HAP-1 (cell line): Measurements from ENCODE around the gene MAN1C1.

ENCODE experiments used
- DNase-seq, 2 experiments: peaks; one replicate each; pipeline ENCODE4 v3.0.0-alpha.2; 2016 to 2020; ENCODE audit warnings: low spot score in 2 of 2
- H3K27me3 ChIP-seq: fragments of 250-450 bp; sonication (Bioruptor Pico); 2 replicates; pipeline ENCODE4 v1.5.1; 2020; ENCODE audit warnings: low read depth, mild to moderate bottlenecking, moderate library complexity
- H3K36me3 ChIP-seq: fragments of 250-450 bp; sonication (Bioruptor Pico); replicated peaks from 2 replicates; pipeline ENCODE4 v1.5.1; 2020; ENCODE audit warnings: mild to moderate bottlenecking
- H3K4me1 ChIP-seq: fragments of 250-450 bp; sonication (Bioruptor Pico); 2 replicates; pipeline ENCODE4 v1.5.1; 2020; ENCODE audit warnings: mild to moderate bottlenecking
- H3K4me3 ChIP-seq: fragments of 250-450 bp; sonication (Bioruptor Pico); 2 replicates; pipeline ENCODE4 v1.5.1; 2020; ENCODE audit warnings: mild to moderate bottlenecking, moderate library complexity
- H3K9me3 ChIP-seq: fragments of 250-450 bp; sonication (Bioruptor Pico); 2 replicates; pipeline ENCODE4 v1.5.1; 2020; ENCODE audit warnings: mild to moderate bottlenecking, moderate library complexity
- in situ Hi-C: fragments of 300-500 bp; cut with MboI; formaldehyde crosslinking; loops from 3 replicates; pipeline ENCODE4 v1.14.3; 2020; ENCODE audit warnings: low sequenced_read_pairs, inconsistent platforms, mixed read lengths

MAN1C1 gene

DNA sequence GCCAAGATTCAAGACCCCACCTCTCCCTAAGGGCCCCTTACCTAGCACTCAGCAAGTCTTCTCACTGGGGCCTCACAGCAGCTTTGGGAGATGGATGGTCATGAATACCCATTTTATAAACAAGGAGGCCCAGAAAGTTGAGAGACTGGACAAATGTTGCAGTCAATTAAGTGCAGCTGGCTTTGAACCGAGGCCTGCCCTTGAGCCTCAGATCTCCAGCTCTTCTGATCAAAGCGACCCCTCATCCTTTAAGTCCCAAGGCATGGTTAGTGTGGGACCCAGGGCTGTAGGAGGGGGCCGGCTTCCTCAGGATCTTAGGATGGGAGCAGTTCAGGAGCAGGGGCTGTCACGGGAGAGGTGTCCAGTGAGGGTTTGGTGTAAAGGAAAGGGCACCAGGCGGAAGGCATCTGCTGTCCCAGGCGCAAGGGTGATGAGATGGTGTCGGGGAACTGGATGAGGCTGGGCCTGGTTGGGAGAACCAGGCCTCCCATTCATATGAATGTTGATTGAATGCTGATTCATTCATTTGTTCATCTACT lies 198.0 kb downstream of the MAN1C1 start:
- Histone ChIP-seq H3K4me1 (peaks cover 7% of the 10 kb centered on the region), H3K4me3 (no peak overlapping the region), H3K9me3 (no peaks in the 10 kb centered on the region), H3K36me3 (peaks cover 23% of the 10 kb centered on the region), H3K27me3 (no peaks in the 10 kb centered on the region)
- in situ Hi-C loops = loop anchor here (10.0 to 25.0 kb wide), 2 partner anchors 402 to 570 kb away; partner anchors contain the start of genes RHCE and RSRP1
- no peak for DNase-seq

DNA sequence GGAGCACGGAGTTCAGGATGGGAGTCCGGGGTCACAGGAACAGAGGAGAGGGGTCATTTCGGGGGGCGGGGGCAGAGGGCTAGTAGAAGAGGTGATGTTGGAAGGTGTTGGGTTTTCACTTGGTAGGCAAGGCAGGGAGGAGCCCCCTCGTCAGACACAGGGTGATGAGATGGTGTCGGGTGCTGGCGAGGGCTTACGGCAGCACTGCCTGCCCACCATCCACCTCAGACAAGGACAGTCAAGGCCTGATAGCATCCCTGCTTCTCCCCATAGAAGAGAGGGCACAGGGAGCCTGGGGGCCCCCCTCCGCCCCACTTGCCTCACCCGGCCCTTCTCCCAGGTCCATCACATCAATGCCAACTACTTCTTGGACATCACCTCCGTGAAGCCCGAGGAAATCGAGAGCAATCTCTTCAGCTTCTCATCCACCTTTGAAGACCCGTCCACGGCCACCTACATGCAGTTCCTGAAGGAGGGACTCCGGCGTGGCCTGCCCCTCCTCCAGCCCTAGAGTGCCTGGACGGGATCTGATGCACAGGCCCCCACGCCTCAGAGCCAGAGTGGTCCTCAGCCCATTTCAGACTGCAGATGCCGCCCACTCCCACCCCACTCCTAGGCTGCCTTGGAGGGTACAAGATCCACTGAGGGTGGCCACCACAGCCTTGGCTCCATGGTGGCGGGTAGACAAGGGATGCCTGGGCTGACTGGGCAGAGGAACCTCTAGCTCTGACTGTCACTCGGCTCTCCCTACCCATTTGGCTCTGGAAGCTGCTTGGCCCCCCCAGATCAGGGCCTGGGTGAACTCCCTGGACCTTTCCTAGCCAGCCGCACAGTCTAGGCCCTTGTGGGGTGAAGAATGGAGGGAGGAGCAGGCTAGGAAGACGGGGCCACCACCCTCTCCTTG lies 198.9 kb downstream of the MAN1C1 start:
- in situ Hi-C loops = loop anchor here (10.0 to 25.0 kb wide), 2 partner anchors 403 to 571 kb away; partner anchors contain the start of genes RHCE and RSRP1
- no peaks in the 10 kb centered on the region for H3K9me3 ChIP-seq
- peaks cover 7% of the 10 kb centered on the region for H3K4me1 ChIP-seq
- peaks cover 15% of the 10 kb centered on the region for H3K36me3 ChIP-seq
- no peak for DNase-seq
- no peak overlapping the region for H3K4me3 ChIP-seq
- no peaks in the 10 kb centered on the region for H3K27me3 ChIP-seq

DNA sequence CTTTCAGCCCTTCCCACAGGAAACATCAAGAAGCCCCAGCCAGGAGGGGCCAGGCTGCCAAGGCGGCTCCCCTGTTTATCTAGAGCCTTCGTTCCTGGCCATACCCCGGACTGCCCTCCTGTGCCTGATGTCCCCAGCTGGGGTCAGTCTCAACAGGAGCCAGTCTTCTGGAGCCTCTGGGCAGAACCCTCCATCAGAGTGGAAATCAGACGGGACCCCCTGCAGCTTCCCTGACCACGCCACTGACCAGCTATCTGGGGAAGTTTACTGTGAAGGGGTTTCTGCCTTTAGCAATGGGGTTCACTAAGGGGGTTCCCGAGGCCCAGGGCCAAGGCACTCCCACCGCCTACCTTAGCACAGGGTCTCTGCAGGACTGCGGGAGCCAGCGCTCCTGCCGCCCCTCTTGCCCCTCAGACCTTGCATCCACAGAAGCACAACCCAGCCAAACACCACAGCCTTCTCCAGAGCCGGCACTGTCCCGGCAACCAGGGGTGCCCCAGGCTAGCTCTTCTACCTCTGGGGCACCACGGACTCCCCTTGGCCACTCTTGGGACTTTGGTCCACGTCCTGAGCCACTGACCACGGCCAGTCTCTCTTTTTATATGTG lies 199.6 kb downstream of the MAN1C1 start:
- Histone ChIP-seq H3K4me1 (peaks cover 11% of the 10 kb centered on the region), H3K36me3 (peaks cover 12% of the 10 kb centered on the region), H3K27me3 (no peaks in the 10 kb centered on the region), H3K9me3 (no peaks in the 10 kb centered on the region), H3K4me3 (no peak overlapping the region)
- no peak for DNase-seq
- in situ Hi-C loops = loop anchor here (10.0 to 25.0 kb wide), 2 partner anchors 404 to 571 kb away; partner anchors contain the start of genes RHCE and RSRP1

DNA sequence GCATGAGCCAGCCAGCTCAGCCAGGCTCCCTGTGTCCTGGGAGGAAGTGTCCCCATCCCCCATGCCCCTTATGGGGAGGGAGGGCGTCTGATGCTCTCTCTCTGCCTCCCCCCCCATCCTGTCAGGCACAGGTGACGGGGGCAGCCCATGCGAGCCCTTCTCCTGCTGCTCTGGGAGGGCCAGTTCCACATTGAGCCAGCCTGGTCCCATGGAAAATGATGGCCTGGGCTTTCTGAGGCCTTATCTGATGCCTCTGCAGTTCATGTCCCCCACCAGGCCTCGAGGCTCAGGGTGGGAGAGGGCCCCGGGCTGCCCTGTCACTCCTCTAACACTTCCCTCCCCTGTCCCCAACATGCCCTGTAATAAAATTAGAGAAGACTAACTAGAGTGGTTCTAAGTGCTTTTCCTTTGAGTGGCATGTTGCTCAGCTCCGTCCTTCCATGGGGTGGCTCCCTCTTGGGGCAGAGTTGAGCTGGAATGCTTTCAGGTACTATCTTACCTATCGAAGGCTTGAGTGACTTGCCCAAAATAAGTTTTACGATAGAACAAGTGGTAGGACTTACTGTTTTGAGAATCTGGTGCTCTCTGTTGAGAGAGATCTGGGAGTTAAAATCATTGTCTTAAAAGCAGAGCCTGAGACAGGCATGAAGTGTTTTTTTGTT lies 201.4 kb downstream of the MAN1C1 start:
- no peak overlapping the region for H3K4me3 ChIP-seq
- H3K9me3 ChIP-seq = no peaks in the 10 kb centered on the region
- H3K4me1 ChIP-seq = peaks cover 17% of the 10 kb centered on the region
- in situ Hi-C loops = loop anchor here (10.0 to 25.0 kb wide), 2 partner anchors 406 to 573 kb away; partner anchors contain the start of genes RHCE and RSRP1
- DNase-seq = no peak
- H3K36me3 ChIP-seq = peaks cover 7% of the 10 kb centered on the region
- H3K27me3 ChIP-seq = no peaks in the 10 kb centered on the region

DNA sequence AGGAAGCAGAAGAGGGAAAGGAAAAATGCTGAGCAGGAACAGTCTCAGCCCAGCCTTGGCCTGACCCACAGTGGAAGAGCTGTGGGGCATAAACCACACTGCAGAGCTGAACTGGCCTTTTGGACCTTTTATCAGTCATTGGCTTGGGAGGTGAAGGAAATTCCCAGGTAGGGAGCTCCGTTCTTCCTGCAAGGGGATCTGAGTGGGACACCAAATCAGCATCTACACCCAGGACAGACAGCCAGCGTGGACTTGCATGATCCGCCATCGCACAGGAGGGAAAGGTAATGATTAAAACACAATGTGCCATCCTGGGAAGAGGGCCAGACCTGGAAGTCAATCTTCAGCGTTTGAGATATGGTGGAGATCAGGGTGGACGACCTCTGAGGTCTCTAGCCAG lies 202.0 kb downstream of the MAN1C1 start:
- DNase-seq = no peak
- peaks cover 17% of the 10 kb centered on the region for H3K4me1 ChIP-seq
- H3K4me3 ChIP-seq = peak overlapping the region; percentile 87; the same call in 1 of the 2 replicates
- H3K27me3 ChIP-seq = no peaks in the 10 kb centered on the region
- H3K36me3 ChIP-seq = peaks cover 7% of the 10 kb centered on the region
- H3K9me3 ChIP-seq = no peaks in the 10 kb centered on the region
- in situ Hi-C loops = loop anchor here (10.0 to 25.0 kb wide), 2 partner anchors 406 to 574 kb away; partner anchors contain the start of genes RHCE and RSRP1

DNA sequence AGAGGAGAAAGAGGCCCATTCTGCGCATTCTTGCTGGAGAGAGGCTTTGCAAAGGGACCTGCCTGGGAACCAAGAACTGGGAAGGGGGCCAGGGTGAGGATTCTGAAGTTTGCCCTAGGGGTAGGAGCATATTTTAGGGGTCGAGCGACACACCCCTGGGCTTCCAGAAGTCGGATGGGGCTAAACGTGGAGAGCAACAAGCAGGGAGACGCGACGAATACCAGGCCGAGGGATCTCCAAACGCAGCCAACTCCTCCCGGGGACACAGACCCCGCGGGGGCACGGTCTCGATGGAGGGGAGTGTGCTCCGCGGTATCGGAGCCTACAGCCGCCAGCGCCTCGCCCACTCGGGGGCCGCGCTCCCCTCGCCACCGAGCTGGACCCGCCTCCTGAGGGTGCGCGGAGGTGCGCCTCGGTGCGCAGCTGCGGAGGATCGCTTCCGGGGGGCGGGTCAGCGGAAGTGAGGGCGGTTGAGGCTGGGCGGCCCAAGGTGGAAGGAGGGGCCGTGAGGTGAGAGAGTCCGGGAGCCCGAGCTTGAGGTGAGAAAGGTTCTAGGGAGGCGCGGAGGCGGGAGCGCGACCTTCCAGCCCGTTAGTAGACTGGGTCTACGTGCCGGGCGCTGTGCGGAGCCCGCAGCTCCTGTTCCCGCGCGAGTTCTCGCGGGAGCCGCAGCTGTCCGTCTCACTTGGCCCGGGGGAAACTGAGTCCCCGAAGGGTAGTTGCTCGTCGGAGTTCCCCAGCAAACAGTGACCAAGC lies 203.1 kb downstream of the MAN1C1 start, which contains the start of gene MTFR1L:
TSS of gene MTFR1L (plus strand) at position 464 of the 756 bp plus-strand sequence. CDS start 3,151 bp downstream, outside the sequence.
- Histone ChIP-seq H3K27me3 (no peaks in the 10 kb centered on the region), H3K4me1 (peaks cover 17% of the 10 kb centered on the region), H3K9me3 (no peaks in the 10 kb centered on the region), H3K36me3 (peaks cover 13% of the 10 kb centered on the region), H3K4me3 (peak within 1 kb of the TSS; percentile 87)
- in situ Hi-C loops = loop anchor here (10.0 to 25.0 kb wide), 2 partner anchors 407 to 575 kb away; partner anchors contain the start of genes RHCE and RSRP1
- peak; percentile 75 to 94 for DNase-seq

DNA sequence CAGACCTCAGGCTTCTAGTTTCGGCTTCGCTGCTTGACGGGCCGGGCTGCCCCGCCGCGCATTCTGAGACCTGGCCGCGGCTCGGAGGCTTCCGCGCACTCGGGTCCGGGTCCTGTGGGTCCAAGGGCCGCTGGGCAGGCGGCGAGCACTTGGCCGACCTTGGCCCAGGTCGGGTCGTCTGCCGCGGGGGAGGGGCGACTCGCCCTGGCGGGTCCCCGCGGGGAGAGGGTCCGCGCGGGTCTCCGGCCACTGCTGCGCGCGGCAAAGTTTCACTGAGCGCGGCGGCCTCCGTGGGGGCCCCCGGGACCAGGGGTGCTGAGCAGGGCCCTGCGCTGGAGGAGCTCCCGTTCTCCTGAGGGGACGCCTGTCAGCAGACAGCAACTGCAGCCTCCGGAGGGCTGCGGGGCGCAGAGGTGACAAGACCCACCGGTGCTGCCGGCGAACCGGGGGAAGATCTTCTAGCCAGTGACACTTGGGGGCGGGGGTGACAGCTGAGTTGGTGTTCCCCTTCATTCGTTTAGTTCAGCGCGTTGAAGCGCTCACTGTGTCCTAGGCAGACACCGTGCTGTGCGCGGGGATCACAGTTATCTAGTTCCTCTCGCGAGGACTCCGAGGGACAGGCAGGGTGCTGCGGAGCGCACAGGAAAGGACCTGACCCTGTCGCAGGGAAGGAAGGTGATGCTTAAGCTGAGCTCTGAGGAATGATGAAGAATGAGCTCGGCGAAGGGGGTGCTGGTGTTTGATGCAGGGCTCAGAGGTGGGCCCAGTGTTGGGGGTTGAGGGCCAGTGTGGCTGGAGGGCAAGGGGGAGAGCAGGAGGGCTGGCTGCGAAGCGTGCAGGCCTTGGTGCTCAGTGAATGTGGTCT lies 203.9 kb downstream of the MAN1C1 start:
- Histone ChIP-seq H3K27me3 (no peaks in the 10 kb centered on the region), H3K9me3 (no peaks in the 10 kb centered on the region), H3K4me1 (peaks cover 17% of the 10 kb centered on the region), H3K36me3 (peaks cover 13% of the 10 kb centered on the region), H3K4me3 (peak overlapping the region; percentile 87)
- peak; percentile 66 to 75 for DNase-seq
- in situ Hi-C loops = loop anchor here (25.0 kb wide), 1 partner anchor 408 kb away; the partner anchor contains the start of gene RHCE

DNA sequence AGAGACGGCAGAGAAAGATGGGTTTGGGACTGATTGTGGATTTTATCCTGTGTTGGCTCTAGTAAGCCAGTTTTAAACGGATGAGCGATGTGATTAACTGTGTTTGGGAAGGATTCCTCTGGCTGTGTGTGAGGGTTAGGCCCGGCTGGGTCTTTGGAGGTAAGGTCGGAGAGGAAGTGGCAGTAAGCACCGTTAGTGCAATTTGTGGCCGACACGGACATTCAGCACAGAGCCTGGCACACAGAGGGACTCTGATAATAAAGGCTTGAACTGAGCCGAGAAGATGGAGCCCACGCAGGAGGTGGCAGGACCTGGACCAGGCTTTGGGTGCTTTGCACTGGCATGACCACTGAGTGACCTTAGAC lies 204.5 kb downstream of the MAN1C1 start:
- peaks cover 13% of the 10 kb centered on the region for H3K36me3 ChIP-seq
- no peaks in the 10 kb centered on the region for H3K27me3 ChIP-seq
- H3K4me1 ChIP-seq = peaks cover 17% of the 10 kb centered on the region
- H3K4me3 ChIP-seq = peak overlapping the region; percentile 87
- H3K9me3 ChIP-seq = no peaks in the 10 kb centered on the region
- no peak for DNase-seq
- in situ Hi-C loops = loop anchor here (25.0 kb wide), 1 partner anchor 409 kb away; the partner anchor contains the start of gene RHCE

DNA sequence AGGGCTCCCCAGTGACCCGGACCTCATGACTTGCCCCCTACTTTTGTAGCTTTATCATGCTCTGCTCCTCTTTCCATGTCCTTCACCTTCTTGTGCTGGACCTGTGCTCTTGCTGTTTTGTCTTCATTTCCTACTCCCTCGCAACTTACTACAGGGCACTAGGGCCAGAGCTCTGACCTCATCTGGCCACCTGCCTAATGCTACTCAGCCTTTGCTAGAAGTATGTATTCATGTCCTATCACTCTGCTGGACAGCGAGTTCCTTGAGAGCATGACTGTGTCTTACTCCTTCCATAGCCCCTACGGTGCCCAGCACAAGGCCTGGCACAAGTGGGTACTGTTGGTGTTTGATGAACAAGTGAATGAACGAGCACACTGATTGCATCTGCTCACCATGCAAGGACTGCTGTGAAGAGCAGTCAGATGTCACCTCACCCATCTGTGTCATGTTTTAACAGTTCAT lies 205.1 kb downstream of the MAN1C1 start:
- in situ Hi-C loops = loop anchor here (25.0 kb wide), 1 partner anchor 409 kb away; the partner anchor contains the start of gene RHCE
- H3K4me3 ChIP-seq = no peak overlapping the region

DNA sequence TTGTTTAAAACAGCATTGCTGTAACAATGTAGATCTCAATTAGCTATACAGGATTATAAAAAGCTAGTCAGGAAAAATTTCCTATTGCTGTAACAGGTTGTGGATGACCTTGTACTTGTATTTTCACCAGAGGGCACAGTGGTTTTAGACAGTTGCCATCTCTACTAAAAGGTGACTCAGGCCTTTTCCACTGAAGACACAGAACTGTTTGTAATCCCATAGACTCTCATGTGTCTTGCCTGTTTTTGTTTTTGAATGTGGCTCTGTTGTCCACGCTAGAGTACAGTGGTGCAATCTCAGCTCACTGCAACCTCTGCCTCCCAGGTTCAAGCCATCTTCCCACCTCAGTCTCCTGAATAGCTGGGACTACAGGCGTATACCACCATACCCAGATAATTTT lies 209.0 kb downstream of the MAN1C1 start:
- Histone ChIP-seq H3K4me3 (no peak overlapping the region), H3K4me1 (peaks cover 10% of the 10 kb centered on the region), H3K27me3 (no peaks in the 10 kb centered on the region), H3K36me3 (peaks cover 45% of the 10 kb centered on the region), H3K9me3 (no peaks in the 10 kb centered on the region)
- in situ Hi-C loops = no loop called here
- DNase-seq = no peak

More for the DNA sequence above, 205.1 kb downstream of the MAN1C1 start:
- Histone ChIP-seq H3K27me3 (no peaks in the 10 kb centered on the region), H3K36me3 (peaks cover 17% of the 10 kb centered on the region), H3K9me3 (no peaks in the 10 kb centered on the region), H3K4me1 (peaks cover 17% of the 10 kb centered on the region)
- DNase-seq = no peak

DNA sequence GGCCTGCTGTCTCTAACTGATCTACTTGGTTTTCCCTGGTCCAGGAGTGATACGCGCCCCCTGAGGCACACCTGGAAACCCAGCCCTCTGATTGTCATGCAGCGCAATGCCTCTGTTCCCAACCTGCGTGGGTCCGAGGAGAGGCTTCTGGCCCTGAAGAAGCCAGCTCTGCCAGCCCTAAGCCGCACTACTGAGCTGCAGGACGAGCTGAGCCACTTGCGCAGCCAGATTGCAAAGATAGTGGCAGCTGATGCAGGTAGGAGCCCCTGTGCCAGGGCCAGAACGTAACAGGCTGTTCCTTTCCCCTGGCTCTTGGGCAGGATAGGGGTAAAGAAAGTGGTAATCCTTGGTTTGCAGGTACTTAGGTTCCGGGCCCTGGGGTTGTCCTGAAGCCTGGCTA lies 210.0 kb downstream of the MAN1C1 start:
- Histone ChIP-seq H3K36me3 (peaks cover 48% of the 10 kb centered on the region), H3K4me1 (peaks cover 2% of the 10 kb centered on the region), H3K9me3 (no peaks in the 10 kb centered on the region), H3K27me3 (no peaks in the 10 kb centered on the region), H3K4me3 (no peak overlapping the region)
- no peak for DNase-seq
- in situ Hi-C loops = no loop called here

DNA sequence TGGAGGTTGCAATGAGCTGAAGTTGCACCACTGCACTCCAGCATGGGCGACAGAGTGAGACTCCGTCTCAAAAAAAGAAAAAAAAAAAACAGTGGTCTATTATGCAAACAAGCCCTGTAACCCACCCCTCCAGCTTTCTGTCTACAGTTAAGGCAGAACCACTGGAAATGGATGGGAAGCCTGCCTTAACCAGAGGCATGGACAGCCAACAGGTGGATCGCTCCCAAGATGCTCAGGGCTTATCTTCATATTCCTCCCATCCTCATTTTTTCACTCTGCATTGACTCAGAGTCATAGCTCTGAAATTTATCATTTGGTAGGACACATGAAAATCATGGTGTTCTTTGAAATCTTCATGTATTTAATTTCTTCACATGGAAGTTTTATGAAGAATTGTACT lies 211.9 kb downstream of the MAN1C1 start:
- in situ Hi-C loops = no loop called here
- H3K4me1 ChIP-seq = no peaks in the 10 kb centered on the region
- H3K9me3 ChIP-seq = no peaks in the 10 kb centered on the region
- H3K4me3 ChIP-seq = no peak overlapping the region
- peaks cover 64% of the 10 kb centered on the region for H3K36me3 ChIP-seq
- no peak for DNase-seq
- H3K27me3 ChIP-seq = no peaks in the 10 kb centered on the region
